OCI-LY7 (cell line): ENCODE data around the gene GSK3A. TPM values are rescaled to one million over a fixed set of nuclear protein-coding genes. Genes with fewer than 3 reads are reported as not detected.
A peak's percentile ranks its signal among the peaks of the same experiment; 100 is the strongest.

Source experiments
- BruUV-seq: library from RNA; stranded (reverse); fragments of 400-500 nt; replicated peaks from 2 replicates; lab custom pipeline; 2021; lab: Mats Ljungman, UMichigan
- CTCF ChIA-PET: fragments of 300-600 bp; sonication (Branson Sonifier 250); formaldehyde crosslinking; loops from one replicate; lab custom pipeline; 2022; ENCODE audit warnings: antibody characterized with exemption; ENCODE audit not compliant: unreplicated experiment; lab: Charles Lee
- POLR2A ChIA-PET: fragments of 300-600 bp; sonication (Branson Sonifier 250); formaldehyde crosslinking; loops from one replicate; lab custom pipeline; 2022; ENCODE audit warnings: antibody characterized with exemption; lab: Charles Lee
- DNase-seq: peaks from one replicate; pipeline ENCODE4 v3.0.0-alpha.2; 2015; ENCODE audit warnings: low spot score
- H2AFZ ChIP-seq: fragments of 200-600 bp; sonication (generic), shearing (Covaris generic); 2 replicates; pipeline ENCODE4 v1.6.1; 2014; ENCODE audit warnings: mild to moderate bottlenecking, antibody characterized with exemption, low read length, moderate library complexity
- H3K27ac ChIP-seq: fragments of 200-600 bp; sonication (generic); 2 replicates; pipeline ENCODE4 v1.5.1; 2014; ENCODE audit warnings: mixed run types, low read depth, mild to moderate bottlenecking, moderate library complexity, low read length, inconsistent platforms; ENCODE audit not compliant: poor library complexity, severe bottlenecking
- H3K36me3 ChIP-seq: fragments of 200-600 bp; sonication (generic); 2 replicates; pipeline ENCODE4 v1.6.1; 2014; ENCODE audit warnings: mild to moderate bottlenecking, antibody characterized with exemption, low read length, moderate library complexity, mixed read lengths; ENCODE audit not compliant: insufficient read depth
- H3K4me1 ChIP-seq: fragments of 200-600 bp; sonication (generic); 2 replicates; pipeline ENCODE4 v1.5.1; 2014; ENCODE audit warnings: mild to moderate bottlenecking, low read length; ENCODE audit not compliant: insufficient read depth, poor library complexity, severe bottlenecking
- H3K4me2 ChIP-seq: fragments of 200-600 bp; sonication (generic); 2 replicates; pipeline ENCODE4 v1.6.1; 2014; ENCODE audit warnings: mild to moderate bottlenecking, low read length
- H3K4me3 ChIP-seq: fragments of 200-600 bp; sonication (generic); 2 replicates; pipeline ENCODE4 v1.5.1; 2014; ENCODE audit warnings: mild to moderate bottlenecking, low read depth, low read length; ENCODE audit not compliant: poor library complexity, severe bottlenecking
- H3K79me2 ChIP-seq: fragments of 200-600 bp; sonication (generic); 2 replicates; pipeline ENCODE4 v1.6.1; 2016; ENCODE audit warnings: low read depth, mild to moderate bottlenecking, low read length, moderate library complexity, mixed read lengths; ENCODE audit not compliant: insufficient read depth
- H3K9me2 ChIP-seq: fragments of 200-600 bp; sonication (generic); 2 replicates; pipeline ENCODE4 v1.6.1; 2016; ENCODE audit warnings: mild to moderate bottlenecking, low read length, mixed read lengths; ENCODE audit not compliant: insufficient read depth
- H3K9me3 ChIP-seq: fragments of 200-600 bp; sonication (generic); 2 replicates; pipeline ENCODE4 v1.6.1; 2014; ENCODE audit warnings: mild to moderate bottlenecking, mixed run types, low read length, mixed read lengths
- H4K20me1 ChIP-seq: fragments of 200-600 bp; sonication (generic); 2 replicates; pipeline ENCODE4 v1.6.1; 2014; ENCODE audit warnings: mild to moderate bottlenecking, antibody characterized with exemption, low read length, moderate library complexity, mixed read lengths; ENCODE audit not compliant: insufficient read depth
- EZH2phosphoT487 ChIP-seq: fragments of 200-600 bp; sonication (generic); IDR thresholded peaks from 2 replicates; pipeline ENCODE4 v1.6.1; 2018; ENCODE audit warnings: low read depth, borderline replicate concordance, mild to moderate bottlenecking, mixed run types, antibody characterized with exemption, low read length, moderate library complexity, mixed read lengths
- intact Hi-C: fragments of 100-400 bp; cut with micrococcal nuclease; formaldehyde crosslinking; loops from one replicate; pipeline ENCODE4 v1.10.0; 2022; ENCODE audit not compliant: unreplicated experiment
- total RNA-seq, 2 experiments: library from RNA; depleted of rRNA in 1 of 2; stranded (reverse); fragments of >200 nt in 1 of 2; shearing (Covaris generic) in 1 of 2; gene quantifications; 2 replicates each; pipeline ENCODE4 v1.2.3, GENCODE V29; 2014 to 2022
- TF ChIP-seq, protein P1 (sequence below): fragments of 200-600 bp; sonication (generic); conservative IDR thresholded peaks from 2 replicates; pipeline ENCODE4 v1.5.1; 2014; ENCODE audit warnings: mild to moderate bottlenecking, antibody characterized with exemption, low read length, moderate library complexity, mixed read lengths

GSK3A gene
- total RNA-seq, 2 experiments from 2014 or later = 20.9 to 29.2 TPM

DNA sequence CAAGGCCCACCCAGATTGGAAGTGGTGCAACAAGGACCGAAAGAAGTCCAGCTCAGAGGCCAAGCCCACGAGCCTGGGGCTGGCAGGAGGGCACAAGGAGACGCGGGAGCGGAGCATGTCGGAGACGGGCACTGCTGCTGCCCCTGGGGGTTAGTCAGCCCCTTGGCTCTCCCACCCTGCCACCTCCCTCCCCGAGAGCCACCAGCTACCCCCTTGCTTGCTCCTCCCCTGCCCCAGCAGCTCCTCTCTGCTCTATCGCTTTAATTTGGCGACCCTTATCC lies 45.4 kb upstream of the GSK3A start:
- no peak for DNase-seq
- Histone ChIP-seq H3K4me1 (peaks cover 28% of the 10 kb centered on the region), H3K9me2 (no peaks in the 10 kb centered on the region), H2AFZ (no peak overlapping the region), H3K36me3 (peaks cover 62% of the 10 kb centered on the region), H4K20me1 (peaks cover 10% of the 10 kb centered on the region; the same call in 1 of the 2 replicates), H3K79me2 (peaks cover 17% of the 10 kb centered on the region), H3K27ac (no peak overlapping the region), H3K9me3 (no peaks in the 10 kb centered on the region), H3K4me3 (no peak overlapping the region), H3K4me2 (no peak overlapping the region)
- CTCF ChIA-PET = no interaction called here
- POLR2A ChIA-PET = no interaction called here
- TF ChIP-seq, protein P1, sequence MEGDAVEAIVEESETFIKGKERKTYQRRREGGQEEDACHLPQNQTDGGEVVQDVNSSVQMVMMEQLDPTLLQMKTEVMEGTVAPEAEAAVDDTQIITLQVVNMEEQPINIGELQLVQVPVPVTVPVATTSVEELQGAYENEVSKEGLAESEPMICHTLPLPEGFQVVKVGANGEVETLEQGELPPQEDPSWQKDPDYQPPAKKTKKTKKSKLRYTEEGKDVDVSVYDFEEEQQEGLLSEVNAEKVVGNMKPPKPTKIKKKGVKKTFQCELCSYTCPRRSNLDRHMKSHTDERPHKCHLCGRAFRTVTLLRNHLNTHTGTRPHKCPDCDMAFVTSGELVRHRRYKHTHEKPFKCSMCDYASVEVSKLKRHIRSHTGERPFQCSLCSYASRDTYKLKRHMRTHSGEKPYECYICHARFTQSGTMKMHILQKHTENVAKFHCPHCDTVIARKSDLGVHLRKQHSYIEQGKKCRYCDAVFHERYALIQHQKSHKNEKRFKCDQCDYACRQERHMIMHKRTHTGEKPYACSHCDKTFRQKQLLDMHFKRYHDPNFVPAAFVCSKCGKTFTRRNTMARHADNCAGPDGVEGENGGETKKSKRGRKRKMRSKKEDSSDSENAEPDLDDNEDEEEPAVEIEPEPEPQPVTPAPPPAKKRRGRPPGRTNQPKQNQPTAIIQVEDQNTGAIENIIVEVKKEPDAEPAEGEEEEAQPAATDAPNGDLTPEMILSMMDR = no peak
- no peak for TF ChIP-seq EZH2phosphoT487
- BruUV-seq = no TSS peak
- intact Hi-C loops = loop anchor here (10.0 kb wide), 1 partner anchor 423 kb away; the partner anchor contains the start of gene RPS19

- TF ChIP-seq, protein P1 = no peak
- no peak for TF ChIP-seq EZH2phosphoT487
- Histone ChIP-seq H4K20me1 (peaks cover 10% of the 10 kb centered on the region; the same call in 1 of the 2 replicates), H3K4me1 (peaks cover 34% of the 10 kb centered on the region), H2AFZ (no peak overlapping the region), H3K9me3 (no peaks in the 10 kb centered on the region), H3K36me3 (peaks cover 56% of the 10 kb centered on the region), H3K4me2 (peak overlapping the region; percentile 93; the same call in 1 of the 2 replicates), H3K9me2 (no peaks in the 10 kb centered on the region), H3K4me3 (no peak overlapping the region), H3K79me2 (peaks cover 17% of the 10 kb centered on the region), H3K27ac (peak overlapping the region; percentile 70)
- ChIA-PET POLR2A (no interaction called here), CTCF (no interaction called here)
- BruUV-seq = TSS peak; percentile 53
- intact Hi-C loops = loop anchor here (10.0 kb wide), 1 partner anchor 422 kb away; the partner anchor contains the start of gene RPS19
- no peak for DNase-seq
Observed at GRCh38 chr19:42287017-42287826, 44.8 kb upstream of the GSK3A start.
